Astrocyte (in vitro differentiated cells and primary cell): ENCODE data around the gene EIF4G3.

Source experiments
- CTCF ChIP-seq: IDR thresholded peaks from 2 replicates; pipeline ENCODE4 v1.5.1; 2011; ENCODE audit warnings: low read depth, mild to moderate bottlenecking, inconsistent platforms, low read length, moderate library complexity; ENCODE audit not compliant: insufficient read depth
- EZH2 ChIP-seq: IDR thresholded peaks from 2 replicates; pipeline ENCODE4 v1.6.1; 2012; ENCODE audit warnings: mild to moderate bottlenecking, low read length, inconsistent platforms; ENCODE audit not compliant: insufficient read depth

- no peak for TF ChIP-seq EZH2
- no peak for TF ChIP-seq CTCF
Observed at GRCh38 chr1:21225065-21225464, 48.4 kb upstream of the EIF4G3 start.
